Measurements from ENCODE around the gene PTPRR.

- TF ChIP-seq, protein P1, sequence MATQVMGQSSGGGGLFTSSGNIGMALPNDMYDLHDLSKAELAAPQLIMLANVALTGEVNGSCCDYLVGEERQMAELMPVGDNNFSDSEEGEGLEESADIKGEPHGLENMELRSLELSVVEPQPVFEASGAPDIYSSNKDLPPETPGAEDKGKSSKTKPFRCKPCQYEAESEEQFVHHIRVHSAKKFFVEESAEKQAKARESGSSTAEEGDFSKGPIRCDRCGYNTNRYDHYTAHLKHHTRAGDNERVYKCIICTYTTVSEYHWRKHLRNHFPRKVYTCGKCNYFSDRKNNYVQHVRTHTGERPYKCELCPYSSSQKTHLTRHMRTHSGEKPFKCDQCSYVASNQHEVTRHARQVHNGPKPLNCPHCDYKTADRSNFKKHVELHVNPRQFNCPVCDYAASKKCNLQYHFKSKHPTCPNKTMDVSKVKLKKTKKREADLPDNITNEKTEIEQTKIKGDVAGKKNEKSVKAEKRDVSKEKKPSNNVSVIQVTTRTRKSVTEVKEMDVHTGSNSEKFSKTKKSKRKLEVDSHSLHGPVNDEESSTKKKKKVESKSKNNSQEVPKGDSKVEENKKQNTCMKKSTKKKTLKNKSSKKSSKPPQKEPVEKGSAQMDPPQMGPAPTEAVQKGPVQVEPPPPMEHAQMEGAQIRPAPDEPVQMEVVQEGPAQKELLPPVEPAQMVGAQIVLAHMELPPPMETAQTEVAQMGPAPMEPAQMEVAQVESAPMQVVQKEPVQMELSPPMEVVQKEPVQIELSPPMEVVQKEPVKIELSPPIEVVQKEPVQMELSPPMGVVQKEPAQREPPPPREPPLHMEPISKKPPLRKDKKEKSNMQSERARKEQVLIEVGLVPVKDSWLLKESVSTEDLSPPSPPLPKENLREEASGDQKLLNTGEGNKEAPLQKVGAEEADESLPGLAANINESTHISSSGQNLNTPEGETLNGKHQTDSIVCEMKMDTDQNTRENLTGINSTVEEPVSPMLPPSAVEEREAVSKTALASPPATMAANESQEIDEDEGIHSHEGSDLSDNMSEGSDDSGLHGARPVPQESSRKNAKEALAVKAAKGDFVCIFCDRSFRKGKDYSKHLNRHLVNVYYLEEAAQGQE (IDR thresholded peaks at IDR 0.05; ENCODE audit: insufficient read depth in 1 of 2, low read depth in 2 of 2, low read length in 2 of 2): no peak
- TF ChIP-seq SIN3A (IDR thresholded peaks at IDR 0.05; ENCODE audit: borderline replicate concordance, insufficient read depth, low read length) (no peak), POLR2AphosphoS5 (IDR thresholded peaks at IDR 0.05; ENCODE audit: low read depth, low read length) (no peak), TAF1 (IDR thresholded peaks at IDR 0.05; ENCODE audit: borderline replicate concordance, insufficient read depth, low read length) (no peak)
These were observed 170.6 kb downstream of the PTPRR start for GRCh38 chr12:70749931-70750330.
